Karpas-422 (cell line): ENCODE results near the gene TAB2. TPM values are rescaled to one million over a fixed set of nuclear protein-coding genes. Genes with fewer than 3 reads are reported as not detected.

Experiments used
- DNase-seq: peaks from one replicate; pipeline ENCODE4 v3.0.0-alpha.2; 2015
- H2AFZ ChIP-seq: fragments of 200-600 bp; sonication (generic); 2 replicates; pipeline ENCODE4 v1.6.1; 2014; ENCODE audit warnings: antibody characterized with exemption, low read length, mixed read lengths
- H3K27ac ChIP-seq: fragments of 200-600 bp; sonication (generic); 2 replicates; pipeline ENCODE4 v1.5.1; 2014; ENCODE audit warnings: mild to moderate bottlenecking, low read length, moderate library complexity
- H3K27me3 ChIP-seq: fragments of 200-600 bp; sonication (generic); 2 replicates; pipeline ENCODE4 v1.6.1; 2014; ENCODE audit warnings: low read length, mixed read lengths
- H3K36me3 ChIP-seq: fragments of 200-600 bp; sonication (generic); 2 replicates; pipeline ENCODE4 v1.6.1; 2014; ENCODE audit warnings: low read length, mixed read lengths; ENCODE audit not compliant: insufficient read depth
- H3K4me1 ChIP-seq: fragments of 200-600 bp; sonication (generic); 2 replicates; pipeline ENCODE4 v1.6.1; 2014; ENCODE audit warnings: mild to moderate bottlenecking, low read length, mixed read lengths
- H3K4me2 ChIP-seq: fragments of 200-600 bp; sonication (generic); 2 replicates; pipeline ENCODE4 v1.6.1; 2014; ENCODE audit warnings: low read length, low read depth, mild to moderate bottlenecking; ENCODE audit not compliant: poor library complexity, severe bottlenecking
- H3K4me3 ChIP-seq: fragments of 200-600 bp; sonication (generic); 2 replicates; pipeline ENCODE4 v1.5.1; 2014; ENCODE audit warnings: mild to moderate bottlenecking, antibody characterized with exemption, low read length, mixed read lengths
- H3K79me2 ChIP-seq: fragments of 200-600 bp; sonication (generic); 2 replicates; pipeline ENCODE4 v1.6.1; 2014; ENCODE audit warnings: mild to moderate bottlenecking, low read length, mixed read lengths
- H3K9ac ChIP-seq: fragments of 200-600 bp; sonication (generic); 2 replicates; pipeline ENCODE4 v1.6.0; 2014; ENCODE audit warnings: low read length
- H3K9me2 ChIP-seq: fragments of 200-600 bp; sonication (generic), shearing (Covaris generic); replicated peaks from 2 replicates; pipeline ENCODE4 v1.6.0; 2014; ENCODE audit warnings: mild to moderate bottlenecking, low read length, moderate library complexity; ENCODE audit not compliant: insufficient read depth
- H3K9me3 ChIP-seq: fragments of 300-700, 200-600 bp; sonication (generic); 2 replicates; pipeline ENCODE4 v1.6.1; 2014; ENCODE audit warnings: low read length, mixed read lengths
- H4K20me1 ChIP-seq: fragments of 200-600 bp; sonication (generic); 2 replicates; pipeline ENCODE4 v1.6.1; 2014; ENCODE audit warnings: mild to moderate bottlenecking, antibody characterized with exemption, low read length, low read depth; ENCODE audit not compliant: insufficient read depth
- total RNA-seq: library from RNA; depleted of rRNA; stranded (reverse); fragments of >200 nt; shearing (Covaris generic); gene quantifications from 2 replicates; pipeline ENCODE4 v1.2.3, GENCODE V29; 2014; ENCODE audit warnings: low replicate concordance

TAB2 gene
- total RNA-seq, 1 experiment from 2014 or later = 23.4 TPM

- Histone ChIP-seq H3K27ac (no peak overlapping the region), H3K4me3 (no peak overlapping the region), H3K27me3 (no peaks in the 10 kb centered on the region), H3K9me3 (no peaks in the 10 kb centered on the region), H3K36me3 (no peaks in the 10 kb centered on the region), H2AFZ (no peak overlapping the region), H4K20me1 (peaks cover 84% of the 10 kb centered on the region), H3K9ac (no peak overlapping the region), H3K4me1 (peaks cover 32% of the 10 kb centered on the region), H3K79me2 (peaks cover 94% of the 10 kb centered on the region), H3K9me2 (no peaks in the 10 kb centered on the region), H3K4me2 (no peak overlapping the region)
- no peak for DNase-seq
Observed at GRCh38 chr6:149332602-149333265, 15.2 kb downstream of the TAB2 start.

GRCh38 chr6:149333266-149333620, 15.7 kb downstream of the TAB2 start:
- no peaks in the 10 kb centered on the region for H3K9me3 ChIP-seq
- H3K9ac ChIP-seq = no peak overlapping the region
- no peaks in the 10 kb centered on the region for H3K36me3 ChIP-seq
- H3K9me2 ChIP-seq = no peaks in the 10 kb centered on the region
- peaks cover 94% of the 10 kb centered on the region for H3K79me2 ChIP-seq
- no peak for DNase-seq
- H3K4me2 ChIP-seq = no peak overlapping the region
- H3K27me3 ChIP-seq = no peaks in the 10 kb centered on the region
- peaks cover 32% of the 10 kb centered on the region for H3K4me1 ChIP-seq
- H4K20me1 ChIP-seq = peaks cover 80% of the 10 kb centered on the region
- H2AFZ ChIP-seq = no peak overlapping the region
- H3K4me3 ChIP-seq = no peak overlapping the region
- no peak overlapping the region for H3K27ac ChIP-seq

DNA sequence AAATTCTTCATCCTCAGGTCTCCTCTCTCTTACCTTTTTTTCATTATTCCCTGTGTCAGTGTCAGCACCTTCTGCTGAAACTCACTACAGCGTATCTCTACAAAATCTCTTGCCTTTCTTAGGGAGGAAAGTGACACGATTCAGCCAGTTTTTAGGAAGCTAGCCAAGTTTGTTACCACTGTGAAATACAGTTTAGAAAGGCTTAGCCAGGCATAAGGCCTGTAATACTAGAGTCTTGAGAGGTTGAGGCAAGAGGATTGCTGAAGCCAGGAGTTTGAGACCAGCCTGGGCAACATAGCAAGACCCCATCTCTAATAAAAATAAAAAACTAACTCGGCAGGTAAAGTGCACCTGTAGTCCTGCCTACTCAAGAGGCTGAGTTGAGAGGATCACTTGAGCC, 16.7 kb downstream of the TAB2 start:
- Histone ChIP-seq H3K36me3 (no peaks in the 10 kb centered on the region), H3K9me3 (no peaks in the 10 kb centered on the region), H3K4me2 (no peak overlapping the region), H3K27me3 (no peaks in the 10 kb centered on the region), H3K4me3 (no peak overlapping the region), H3K9ac (no peak overlapping the region), H3K79me2 (peaks cover 95% of the 10 kb centered on the region), H2AFZ (no peak overlapping the region), H3K4me1 (peaks cover 32% of the 10 kb centered on the region), H3K27ac (no peak overlapping the region), H3K9me2 (no peaks in the 10 kb centered on the region), H4K20me1 (peaks cover 77% of the 10 kb centered on the region)
- DNase-seq = no peak

GRCh38 chr6:149334682-149335160, 17.2 kb downstream of the TAB2 start:
- DNase-seq = no peak
- Histone ChIP-seq H3K4me1 (peaks cover 32% of the 10 kb centered on the region), H3K4me3 (no peak overlapping the region), H3K27me3 (no peaks in the 10 kb centered on the region), H3K79me2 (peaks cover 90% of the 10 kb centered on the region), H2AFZ (no peak overlapping the region), H3K9me2 (no peaks in the 10 kb centered on the region), H3K9me3 (no peaks in the 10 kb centered on the region), H4K20me1 (peaks cover 74% of the 10 kb centered on the region), H3K4me2 (no peak overlapping the region), H3K9ac (no peak overlapping the region), H3K27ac (no peak overlapping the region), H3K36me3 (no peaks in the 10 kb centered on the region)

- H3K4me1 ChIP-seq = peaks cover 33% of the 10 kb centered on the region
- H3K9ac ChIP-seq = no peak overlapping the region
- no peak overlapping the region for H3K27ac ChIP-seq
- no peaks in the 10 kb centered on the region for H3K9me2 ChIP-seq
- no peaks in the 10 kb centered on the region for H3K27me3 ChIP-seq
- no peak overlapping the region for H2AFZ ChIP-seq
- no peaks in the 10 kb centered on the region for H3K36me3 ChIP-seq
- H3K4me2 ChIP-seq = no peak overlapping the region
- no peak overlapping the region for H3K4me3 ChIP-seq
- H3K9me3 ChIP-seq = no peaks in the 10 kb centered on the region
- H3K79me2 ChIP-seq = peaks cover 88% of the 10 kb centered on the region
- DNase-seq = no peak
- peaks cover 67% of the 10 kb centered on the region for H4K20me1 ChIP-seq
Observed at GRCh38 chr6:149335924-149336608, 18.6 kb downstream of the TAB2 start.

DNA sequence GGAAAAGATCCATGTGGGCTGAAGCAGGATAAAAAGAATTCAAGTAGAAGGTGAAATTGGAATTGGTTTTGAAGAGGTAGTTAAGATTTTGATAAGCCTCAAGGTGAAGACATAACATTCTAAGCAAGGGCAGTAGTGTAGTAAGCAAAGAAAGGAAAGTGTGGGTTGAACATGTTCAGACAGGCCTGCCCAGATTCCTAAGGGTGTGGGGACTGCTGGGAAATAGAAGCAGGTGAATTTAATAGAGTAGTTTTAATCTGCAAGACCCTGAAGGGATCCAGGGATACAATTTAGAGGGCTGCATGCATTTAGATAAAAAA, 19.1 kb downstream of the TAB2 start:
- Histone ChIP-seq H3K36me3 (no peaks in the 10 kb centered on the region), H3K9ac (no peak overlapping the region), H3K79me2 (peaks cover 88% of the 10 kb centered on the region), H4K20me1 (peaks cover 66% of the 10 kb centered on the region), H3K27me3 (no peaks in the 10 kb centered on the region), H3K4me2 (no peak overlapping the region), H3K9me3 (no peaks in the 10 kb centered on the region), H3K27ac (no peak overlapping the region), H3K4me1 (peaks cover 35% of the 10 kb centered on the region), H3K9me2 (no peaks in the 10 kb centered on the region), H3K4me3 (no peak overlapping the region), H2AFZ (no peak overlapping the region)
- no peak for DNase-seq

GRCh38 chr6:149337320-149337719, 19.8 kb downstream of the TAB2 start:
- Histone ChIP-seq H3K9me3 (no peaks in the 10 kb centered on the region), H3K4me1 (peaks cover 37% of the 10 kb centered on the region), H3K79me2 (peaks cover 88% of the 10 kb centered on the region)

GRCh38 chr6:149340200-149340599, 22.7 kb downstream of the TAB2 start:
- H2AFZ ChIP-seq = no peak overlapping the region

More at GRCh38 chr6:149337320-149337719, 19.8 kb downstream of the TAB2 start:
- H3K9ac ChIP-seq = no peak overlapping the region
- no peak for DNase-seq
- no peak overlapping the region for H3K4me3 ChIP-seq
- no peaks in the 10 kb centered on the region for H3K36me3 ChIP-seq
- H4K20me1 ChIP-seq = peaks cover 65% of the 10 kb centered on the region
- H3K27ac ChIP-seq = no peak overlapping the region
- no peak overlapping the region for H3K4me2 ChIP-seq
- no peaks in the 10 kb centered on the region for H3K9me2 ChIP-seq
- no peak overlapping the region for H2AFZ ChIP-seq
- H3K27me3 ChIP-seq = no peaks in the 10 kb centered on the region

More at GRCh38 chr6:149340200-149340599, 22.7 kb downstream of the TAB2 start:
- H3K9me3 ChIP-seq = no peaks in the 10 kb centered on the region
- no peak for DNase-seq
- H3K9ac ChIP-seq = no peak overlapping the region
- H4K20me1 ChIP-seq = peaks cover 52% of the 10 kb centered on the region
- H3K4me1 ChIP-seq = peaks cover 49% of the 10 kb centered on the region
- no peak overlapping the region for H3K27ac ChIP-seq
- no peaks in the 10 kb centered on the region for H3K9me2 ChIP-seq
- H3K4me2 ChIP-seq = peak overlapping the region; percentile 15
- H3K79me2 ChIP-seq = peaks cover 89% of the 10 kb centered on the region
- no peaks in the 10 kb centered on the region for H3K27me3 ChIP-seq
- no peak overlapping the region for H3K4me3 ChIP-seq
- no peaks in the 10 kb centered on the region for H3K36me3 ChIP-seq
